Activated CD8-positive, alpha-beta T cell treated with anti-CD3 and anti-CD28 coated beads for 36 hours (primary cell): Measurements from ENCODE around the gene SLC40A1. TPM values are rescaled to one million over a fixed set of nuclear protein-coding genes. Genes with fewer than 3 reads are reported as not detected.
A peak's percentile ranks its signal among the peaks of the same experiment; 100 is the strongest.

Experiments used
- ATAC-seq: fragments of 200-7000 bp; cut with Tn5 transposase; one replicate; pipeline ENCODE4 v1.10.0; 2021; ENCODE audit warnings: mild to moderate bottlenecking, moderate library complexity
- CTCF ChIA-PET: fragments of 350-600 bp; sonication (Branson Sonifier 250); formaldehyde crosslinking; loops from one replicate; lab custom pipeline; 2021; ENCODE audit warnings: antibody characterized with exemption; lab: Charles Lee
- POLR2A ChIA-PET: fragments of 350-600 bp; sonication (Branson Sonifier 250); formaldehyde crosslinking; loops from one replicate; lab custom pipeline; 2021; ENCODE audit warnings: antibody characterized with exemption; lab: Charles Lee
- DNase-seq: peaks from one replicate; pipeline ENCODE4 v3.0.0-alpha.2; 2020
- H3K27ac Mint-ChIP-seq: one replicate; pipeline ENCODE4 v1.8.0; 2021; ENCODE audit warnings: mild to moderate bottlenecking, mixed read lengths
- H3K27me3 Mint-ChIP-seq: one replicate; pipeline ENCODE4 v1.8.0; 2021; ENCODE audit warnings: mixed read lengths
- H3K36me3 Mint-ChIP-seq: one replicate; pipeline ENCODE4 v1.8.0; 2021; ENCODE audit warnings: low read depth, mixed read lengths
- H3K4me1 Mint-ChIP-seq: one replicate; pipeline ENCODE4 v1.8.0; 2021; ENCODE audit warnings: low read depth, mixed read lengths
- H3K4me3 Mint-ChIP-seq: one replicate; pipeline ENCODE4 v1.8.0; 2021; ENCODE audit warnings: mild to moderate bottlenecking, moderate library complexity, mixed read lengths
- H3K9me3 Mint-ChIP-seq: one replicate; pipeline ENCODE4 v1.8.0; 2021; ENCODE audit warnings: mixed read lengths
- CTCF ChIP-seq: fragments of 200-600 bp; IDR thresholded peaks from one replicate; pipeline ENCODE4 v1.8.0; 2022; ENCODE audit warnings: antibody characterized with exemption, mild to moderate bottlenecking
- intact Hi-C: fragments of 100-400 bp; cut with micrococcal nuclease; formaldehyde crosslinking; loops from one replicate; pipeline ENCODE4 v1.10.0; 2022
- total RNA-seq, 2 experiments: library from RNA; stranded (reverse); gene quantifications; one replicate each; pipeline ENCODE4 v1.2.3, GENCODE V29; 2021

The SLC40A1 gene
- 1 to 10 TPM; 1.2 to 1.5 TPM for total RNA-seq

DNA sequence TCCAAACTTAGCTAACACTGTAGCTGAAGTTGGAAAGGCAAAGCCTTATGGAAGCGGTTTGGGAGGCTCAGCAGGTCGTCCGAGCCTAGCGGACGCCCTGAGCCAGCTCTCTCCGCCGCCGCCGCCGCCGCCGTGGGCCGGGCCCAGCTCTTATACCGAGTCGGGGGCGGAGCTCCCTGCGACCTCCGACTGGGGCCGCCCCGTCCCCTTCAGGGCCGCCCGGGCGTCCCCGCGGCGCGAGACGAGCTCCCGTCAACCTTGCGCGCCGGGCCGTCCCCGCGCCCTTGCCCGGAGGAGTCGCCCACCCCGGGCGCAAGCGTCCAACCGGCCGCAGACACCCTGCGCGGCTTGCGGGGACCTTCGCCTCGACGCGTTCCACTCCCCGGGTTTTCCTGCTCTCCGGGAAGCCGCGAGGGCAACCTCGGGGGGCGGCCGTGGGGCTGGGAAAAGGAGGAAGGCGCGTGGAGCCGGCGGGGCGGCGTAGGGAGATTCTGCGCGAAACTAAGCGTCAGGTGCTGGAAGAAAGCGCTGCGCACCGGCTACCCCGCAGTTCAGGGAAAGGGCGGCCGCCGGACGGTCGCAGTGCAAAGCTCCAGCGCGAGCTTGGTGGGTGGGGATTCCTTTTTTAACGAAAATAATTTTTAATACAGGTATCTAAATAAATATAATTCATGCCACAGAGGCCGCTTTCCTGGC lies at the start of gene SLC40A1:
Gene SLC40A1 (minus strand): TSS at position 129 of the 696 bp plus-strand sequence. CDS start 326 bp downstream, outside the sequence.
- Mint-ChIP-seq H3K4me1 (peaks cover 25% of the 10 kb centered on the region), H3K9me3 (no peaks in the 10 kb centered on the region), H3K27me3 (peaks cover 25% of the 10 kb centered on the region), H3K27ac (peak within 1 kb of the TSS; percentile 1), H3K4me3 (peak within 1 kb of the TSS; percentile 74), H3K36me3 (no peaks in the 10 kb centered on the region)
- ATAC-seq (peak; percentile 95), DNase-seq (peak; percentile 65)
- CTCF ChIA-PET: interaction anchor here (0.8 to 1.5 kb wide), 3 partner anchors 8 to 52 kb away, joined by 3 to 4 read pairs (median 3); no protein-coding TSS in a partner anchor
- no peak for TF ChIP-seq CTCF
- intact Hi-C loops: no loop called here
- POLR2A ChIA-PET: interaction anchor here (0.9 kb wide), 2 partner anchors 12 to 114 kb away, joined by 3 to 4 read pairs; no protein-coding TSS in a partner anchor

- Mint-ChIP-seq H3K27ac (no peak overlapping the region), H3K4me3 (no peak overlapping the region), H3K9me3 (no peaks in the 10 kb centered on the region), H3K27me3 (no peaks in the 10 kb centered on the region), H3K4me1 (peaks cover 14% of the 10 kb centered on the region), H3K36me3 (no peaks in the 10 kb centered on the region)
- no peak for TF ChIP-seq CTCF
- ATAC-seq (no peak), DNase-seq (no peak)
- ChIA-PET CTCF (interaction anchor here (1.0 to 1.3 kb wide), 2 partner anchors 9 to 21 kb away, joined by 3 read pairs; no protein-coding TSS in a partner anchor), POLR2A (no interaction called here)
- intact Hi-C loops: no loop called here
These were observed 49.2 kb upstream of the SLC40A1 start for GRCh38 chr2:189629531-189630453.

DNA sequence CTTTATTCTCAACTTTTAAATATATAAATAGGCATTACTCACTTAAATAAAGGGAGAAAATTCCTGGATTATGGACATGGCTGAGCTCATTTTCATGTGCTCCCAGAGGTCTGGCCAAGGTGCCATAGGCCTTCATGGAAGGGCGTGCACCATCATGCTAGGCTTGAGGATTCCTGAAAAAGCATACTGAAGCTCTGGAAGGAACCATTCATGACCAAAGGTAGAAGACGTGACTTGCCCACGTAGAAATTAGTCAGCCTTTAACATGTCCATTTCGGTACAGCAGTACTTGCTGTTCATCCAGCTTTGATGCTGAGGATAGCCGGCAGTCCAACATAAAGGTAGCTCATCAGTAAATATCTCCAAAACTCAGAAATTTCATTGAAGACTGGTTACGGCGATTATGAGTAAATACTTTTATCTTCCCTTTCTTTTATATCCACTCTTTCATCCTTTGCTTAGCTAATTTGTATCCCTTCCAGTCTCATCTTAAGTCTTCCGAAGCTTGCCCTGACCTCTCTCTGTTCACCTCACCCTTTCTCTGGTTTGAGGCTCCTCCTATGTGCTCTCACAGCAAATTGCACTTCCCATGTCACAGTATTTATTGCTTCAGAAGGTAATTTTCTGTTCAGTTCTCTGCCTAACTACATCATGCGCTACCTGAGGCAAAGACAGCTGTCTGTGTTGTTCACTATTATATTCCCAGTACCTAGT lies 48.4 kb upstream of the SLC40A1 start:
- intact Hi-C loops: no loop called here

GRCh38 chr2:189627789-189628188 lies 47.2 kb upstream of the SLC40A1 start:
- no peaks in the 10 kb centered on the region for H3K27me3 Mint-ChIP-seq
- ChIA-PET CTCF (no interaction called here), POLR2A (no interaction called here)
- no peaks in the 10 kb centered on the region for H3K9me3 Mint-ChIP-seq
- no peak overlapping the region for H3K27ac Mint-ChIP-seq
- no peak for TF ChIP-seq CTCF
- ATAC-seq: no peak
- intact Hi-C loops: no loop called here
- DNase-seq: no peak
- no peak overlapping the region for H3K4me3 Mint-ChIP-seq
- H3K36me3 Mint-ChIP-seq: no peaks in the 10 kb centered on the region
- H3K4me1 Mint-ChIP-seq: peaks cover 20% of the 10 kb centered on the region

More for the DNA sequence above, 48.4 kb upstream of the SLC40A1 start:
- Mint-ChIP-seq H3K27ac (no peak overlapping the region), H3K4me1 (peaks cover 20% of the 10 kb centered on the region), H3K9me3 (no peaks in the 10 kb centered on the region), H3K4me3 (no peak overlapping the region), H3K27me3 (no peaks in the 10 kb centered on the region), H3K36me3 (no peaks in the 10 kb centered on the region)
- no peak for TF ChIP-seq CTCF
- CTCF ChIA-PET: interaction anchor here (1.3 kb wide), 1 partner anchor 8 kb away, joined by 3 read pairs; no protein-coding TSS in a partner anchor
- POLR2A ChIA-PET: no interaction called here
- ATAC-seq (no peak), DNase-seq (no peak)
